PC-3 (cell line): Measurements from ENCODE around the gene ST6GALNAC1. TPM values are rescaled to one million over a fixed set of nuclear protein-coding genes. Genes with fewer than 3 reads are reported as not detected.

Experiments
- ATAC-seq: fragments of 200-7000 bp; cut with Tn5 transposase; 2 replicates; pipeline ENCODE4 v1.9.1; 2020; ENCODE audit warnings: mild to moderate bottlenecking, moderate library complexity
- BruUV-seq: library from RNA; stranded (reverse); fragments of 400-500 nt; replicated peaks from 2 replicates; lab custom pipeline; 2021; lab: Mats Ljungman, UMichigan
- CTCF ChIA-PET: fragments of 300-600 bp; sonication (Branson Sonifier 250); formaldehyde crosslinking; loops from one replicate; lab custom pipeline; 2022; ENCODE audit warnings: antibody characterized with exemption; lab: Charles Lee
- POLR2A ChIA-PET: fragments of 300-600 bp; sonication (Branson Sonifier 250); formaldehyde crosslinking; loops from one replicate; lab custom pipeline; 2022; ENCODE audit warnings: antibody characterized with exemption; ENCODE audit not compliant: unreplicated experiment; lab: Charles Lee
- DNase-seq: peaks from one replicate; pipeline ENCODE4 v3.0.0-alpha.2; 2015
- H2AFZ ChIP-seq: fragments of 300-600 bp; sonication (generic); 2 replicates; pipeline ENCODE4 v1.6.0; 2016; ENCODE audit warnings: antibody characterized with exemption, low read length
- H3F3A ChIP-seq: fragments of 300-600 bp; sonication (generic); one replicate; pipeline ENCODE4 v1.6.0; 2017; ENCODE audit warnings: antibody characterized with exemption, low read length, control low read depth, mild to moderate bottlenecking; ENCODE audit not compliant: unreplicated experiment
- H3K27ac ChIP-seq: fragments of 300-600 bp; sonication (generic); 2 replicates; pipeline ENCODE4 v1.5.1; 2016; ENCODE audit warnings: mild to moderate bottlenecking, low read length
- H3K27me3 ChIP-seq: fragments of 300-600 bp; sonication (generic); 2 replicates; pipeline ENCODE4 v1.6.1; 2016; ENCODE audit warnings: low read length, mixed read lengths
- H3K36me3 ChIP-seq: fragments of 300-600 bp; sonication (generic); 2 replicates; pipeline ENCODE4 v1.6.1; 2016; ENCODE audit warnings: low read depth, mixed run types, low read length, mixed read lengths
- H3K4me1 ChIP-seq: fragments of 300-600 bp; sonication (generic); 2 replicates; pipeline ENCODE4 v1.5.1; 2016; ENCODE audit warnings: low read length; ENCODE audit not compliant: insufficient read depth
- H3K4me2 ChIP-seq: fragments of 300-600 bp; sonication (generic); 2 replicates; pipeline ENCODE4 v1.6.0; 2016; ENCODE audit warnings: low read length
- H3K4me3 ChIP-seq: fragments of 300-600 bp; sonication (generic); 2 replicates; pipeline ENCODE4 v1.5.1; 2016; ENCODE audit warnings: mild to moderate bottlenecking, low read length, mixed read lengths
- H3K79me2 ChIP-seq: fragments of 300-600 bp; sonication (generic); 2 replicates; pipeline ENCODE4 v1.6.1; 2017; ENCODE audit warnings: low read length, mixed read lengths
- H3K9ac ChIP-seq: fragments of 300-600 bp; sonication (generic); 2 replicates; pipeline ENCODE4 v1.6.0; 2016; ENCODE audit warnings: mild to moderate bottlenecking, low read length
- H3K9me2 ChIP-seq: fragments of 300-600 bp; sonication (generic); replicated peaks from 2 replicates; pipeline ENCODE4 v1.6.1; 2016; ENCODE audit warnings: mixed run types, low read length, mixed read lengths
- H3K9me3 ChIP-seq: fragments of 300-600 bp; sonication (generic); 2 replicates; pipeline ENCODE4 v1.6.1; 2016; ENCODE audit warnings: low read length, mixed read lengths
- H4K20me1 ChIP-seq: fragments of 300-600 bp; sonication (generic); 2 replicates; pipeline ENCODE4 v1.6.1; 2016; ENCODE audit warnings: low read length, mixed read lengths
- CTCF ChIP-seq: fragments of 300-600 bp; sonication (generic); conservative IDR thresholded peaks from 2 replicates; pipeline ENCODE4 v1.5.1; 2017; ENCODE audit warnings: antibody characterized with exemption, low read depth, mild to moderate bottlenecking, low read length
- EZH2 ChIP-seq: fragments of 300-600 bp; sonication (generic); IDR thresholded peaks from one replicate; pipeline ENCODE4 v1.6.1; 2017; ENCODE audit warnings: antibody characterized with exemption, mild to moderate bottlenecking, low read length; ENCODE audit not compliant: unreplicated experiment
- EZH2phosphoT487 ChIP-seq: fragments of 300-600 bp; sonication (generic); IDR thresholded peaks from 2 replicates; pipeline ENCODE4 v1.6.1; 2018; ENCODE audit warnings: mild to moderate bottlenecking, antibody characterized with exemption, low read length, borderline replicate concordance
- intact Hi-C: fragments of 100-400 bp; cut with micrococcal nuclease; formaldehyde crosslinking; loops from 2 replicates; pipeline ENCODE4 v1.9.0; 2023
- total RNA-seq: library from RNA; depleted of rRNA; stranded (reverse); fragments of >200 nt; gene quantifications from 2 replicates; pipeline ENCODE4 v1.2.3, GENCODE V29; 2014

ST6GALNAC1 gene
- total RNA-seq, 1 experiment from 2014 or later: 4.1 TPM

- H3K9ac ChIP-seq: no peak overlapping the region
- intact Hi-C loops: no loop called here
- H3K27ac ChIP-seq: no peak overlapping the region
- H3K79me2 ChIP-seq: no peaks in the 10 kb centered on the region
- H3K9me3 ChIP-seq: no peaks in the 10 kb centered on the region
- DNase-seq (peak; percentile 25), ATAC-seq (no peak)
- H3K9me2 ChIP-seq: no peaks in the 10 kb centered on the region
- no peaks in the 10 kb centered on the region for H3K27me3 ChIP-seq
- no peak overlapping the region for H3K4me2 ChIP-seq
- no peak overlapping the region for H2AFZ ChIP-seq
- no TSS peak for BruUV-seq
- H3K4me1 ChIP-seq: peaks cover 2% of the 10 kb centered on the region; the same call in 1 of the 2 replicates
- no peaks in the 10 kb centered on the region for H4K20me1 ChIP-seq
- H3K4me3 ChIP-seq: no peak overlapping the region
- no peaks in the 10 kb centered on the region for H3K36me3 ChIP-seq
- H3F3A ChIP-seq: no peaks in the 10 kb centered on the region
- ChIA-PET CTCF (no interaction called here), POLR2A (no interaction called here)
- TF ChIP-seq CTCF: no peak
- no peak for TF ChIP-seq EZH2
- no peak for TF ChIP-seq EZH2phosphoT487
These were observed 7.7 kb downstream of the ST6GALNAC1 start for GRCh38 chr17:76635659-76636360.

GRCh38 chr17:76635039-76635438 is 8.5 kb downstream of the ST6GALNAC1 start:
- peak; percentile 24; the same call in 1 of the 2 replicates for ATAC-seq
- no peak overlapping the region for H3K4me2 ChIP-seq
- no peak overlapping the region for H3K4me3 ChIP-seq
- H3K9ac ChIP-seq: no peak overlapping the region
- BruUV-seq: no TSS peak
- no peak for DNase-seq
- no peaks in the 10 kb centered on the region for H4K20me1 ChIP-seq
- intact Hi-C loops: no loop called here
- H3K79me2 ChIP-seq: no peaks in the 10 kb centered on the region
- H3K9me3 ChIP-seq: no peaks in the 10 kb centered on the region
- no peaks in the 10 kb centered on the region for H3K36me3 ChIP-seq
- no peaks in the 10 kb centered on the region for H3K9me2 ChIP-seq
- ChIA-PET POLR2A (interaction anchor here (0.6 kb wide), 1 partner anchor 10 kb away, joined by 3 read pairs; no protein-coding TSS in a partner anchor), CTCF (no interaction called here)
- TF ChIP-seq EZH2: no peak
- TF ChIP-seq EZH2phosphoT487: no peak
- no peak for TF ChIP-seq CTCF
- no peaks in the 10 kb centered on the region for H3F3A ChIP-seq
- H3K27me3 ChIP-seq: no peaks in the 10 kb centered on the region
- H2AFZ ChIP-seq: no peak overlapping the region
- H3K4me1 ChIP-seq: no peaks in the 10 kb centered on the region
- no peak overlapping the region for H3K27ac ChIP-seq

GRCh38 chr17:76633628-76634328 is 9.8 kb downstream of the ST6GALNAC1 start:
- Histone ChIP-seq H3K27ac (no peak overlapping the region), H4K20me1 (no peaks in the 10 kb centered on the region), H3K27me3 (no peaks in the 10 kb centered on the region), H3K9me3 (no peaks in the 10 kb centered on the region), H3F3A (no peaks in the 10 kb centered on the region), H3K4me1 (no peaks in the 10 kb centered on the region), H3K79me2 (no peaks in the 10 kb centered on the region), H3K4me3 (no peak overlapping the region), H3K9me2 (no peaks in the 10 kb centered on the region), H2AFZ (no peak overlapping the region), H3K4me2 (no peak overlapping the region), H3K36me3 (no peaks in the 10 kb centered on the region), H3K9ac (no peak overlapping the region)
- CTCF ChIA-PET: no interaction called here
- TF ChIP-seq EZH2 (no peak), CTCF (no peak), EZH2phosphoT487 (no peak)
- intact Hi-C loops: no loop called here
- ATAC-seq (no peak), DNase-seq (no peak)
- POLR2A ChIA-PET: no interaction called here
- BruUV-seq: no TSS peak
